CD4-positive, alpha-beta T cell treated with Interleukin-10 for 1 hour (primary cell): ENCODE results near the gene PBLD.
"Not testable (repeated sequence)": the region's sequence is repeated elsewhere in the genome, so short reads cannot be mapped to it uniquely, and the experiment has no call there.

Source experiments
- DNase-seq: peaks from one replicate; pipeline ENCODE4 v3.0.0-alpha.2; 2020

Gene PBLD

GRCh38 chr10:68277814-68278213 is 54.9 kb downstream of the PBLD start:
- DNase-seq = not testable (repeated sequence)

GRCh38 chr10:68276224-68276623 is 56.5 kb downstream of the PBLD start:
- no peak for DNase-seq

GRCh38 chr10:68275600-68276126 is 57.1 kb downstream of the PBLD start:
- DNase-seq = no peak

GRCh38 chr10:68272833-68273232 is 59.9 kb downstream of the PBLD start:
- DNase-seq = no peak

- DNase-seq = no peak
These were observed 61.4 kb downstream of the PBLD start for GRCh38 chr10:68271196-68271882.

GRCh38 chr10:68269562-68270290 is 63.0 kb downstream of the PBLD start:
- DNase-seq = no peak

GRCh38 chr10:68261132-68261856 is 71.4 kb downstream of the PBLD start:
- no peak for DNase-seq

GRCh38 chr10:68253346-68253745 is 79.4 kb downstream of the PBLD start:
- DNase-seq = no peak

GRCh38 chr10:68251625-68252495 is 80.9 kb downstream of the PBLD start:
- no peak for DNase-seq

GRCh38 chr10:68251151-68251550 is 81.6 kb downstream of the PBLD start:
- no peak for DNase-seq

GRCh38 chr10:68249297-68249696 is 83.4 kb downstream of the PBLD start:
- DNase-seq = no peak

- DNase-seq = no peak
These were observed 84.8 kb downstream of the PBLD start for GRCh38 chr10:68247931-68248330.

- not testable (repeated sequence) for DNase-seq
These were observed 86.3 kb downstream of the PBLD start for GRCh38 chr10:68246397-68246796.

- no peak for DNase-seq
These were observed 90.7 kb downstream of the PBLD start for GRCh38 chr10:68242051-68242450.

- no peak for DNase-seq
These were observed 93.1 kb downstream of the PBLD start for GRCh38 chr10:68239596-68240150.

- DNase-seq = no peak
These were observed 93.7 kb downstream of the PBLD start for GRCh38 chr10:68239069-68239468.

- DNase-seq = no peak
These were observed 94.4 kb downstream of the PBLD start for GRCh38 chr10:68238371-68238770.

- DNase-seq = no peak
These were observed 95.6 kb downstream of the PBLD start for GRCh38 chr10:68237173-68237572.

GRCh38 chr10:68235581-68235980 is 97.1 kb downstream of the PBLD start:
- DNase-seq = no peak

- DNase-seq = no peak
These were observed 97.6 kb downstream of the PBLD start for GRCh38 chr10:68235111-68235510.

GRCh38 chr10:68233046-68233445 is 99.7 kb downstream of the PBLD start:
- DNase-seq = no peak
